ENCODE data around the gene DEFB121.

- TF ChIP-seq CTCF (optimal IDR thresholded peaks at IDR 0.05 in 1 of 3, IDR thresholded peaks at IDR 0.05 in 1 of 3, conservative IDR thresholded peaks at IDR 0.05 in 1 of 3; ENCODE audit: extremely low read depth in 1 of 3, insufficient read depth in 2 of 3, low read length in 3 of 3) (no peak), EZH2 (IDR thresholded peaks at IDR 0.05; ENCODE audit: low read length) (no peak)
These were observed 8.4 kb upstream of the DEFB121 start for GRCh38 chr20:31414381-31414780.

Measured in keratinocyte (primary cell).